Suppressor macrophage treated with lipopolysaccharide for 4 hours (primary cell): ENCODE measurements around the gene SYPL1.

Experiments used
- DNase-seq: peaks from one replicate; pipeline ENCODE4 v3.0.0-alpha.2; 2020

The SYPL1 gene

GRCh38 chr7:106049139-106049752 is 62.9 kb downstream of the SYPL1 start:
- no peak for DNase-seq

DNA sequence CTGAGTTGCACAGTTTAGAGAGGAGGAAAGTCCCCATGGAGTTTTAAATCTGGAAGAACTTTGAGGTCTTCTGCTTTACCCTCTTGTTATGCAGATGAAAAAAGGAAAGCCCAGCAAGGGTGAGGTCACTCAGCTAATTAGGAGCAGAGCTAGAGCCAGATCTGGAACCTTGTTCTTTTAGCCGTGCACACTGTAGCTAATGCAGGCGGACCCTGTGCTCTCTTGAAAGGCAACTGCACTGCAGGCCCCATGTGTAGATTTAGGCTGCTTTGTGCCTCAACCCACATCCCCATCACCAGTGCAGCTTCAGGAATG is 63.4 kb downstream of the SYPL1 start:
- DNase-seq, result no peak

DNA sequence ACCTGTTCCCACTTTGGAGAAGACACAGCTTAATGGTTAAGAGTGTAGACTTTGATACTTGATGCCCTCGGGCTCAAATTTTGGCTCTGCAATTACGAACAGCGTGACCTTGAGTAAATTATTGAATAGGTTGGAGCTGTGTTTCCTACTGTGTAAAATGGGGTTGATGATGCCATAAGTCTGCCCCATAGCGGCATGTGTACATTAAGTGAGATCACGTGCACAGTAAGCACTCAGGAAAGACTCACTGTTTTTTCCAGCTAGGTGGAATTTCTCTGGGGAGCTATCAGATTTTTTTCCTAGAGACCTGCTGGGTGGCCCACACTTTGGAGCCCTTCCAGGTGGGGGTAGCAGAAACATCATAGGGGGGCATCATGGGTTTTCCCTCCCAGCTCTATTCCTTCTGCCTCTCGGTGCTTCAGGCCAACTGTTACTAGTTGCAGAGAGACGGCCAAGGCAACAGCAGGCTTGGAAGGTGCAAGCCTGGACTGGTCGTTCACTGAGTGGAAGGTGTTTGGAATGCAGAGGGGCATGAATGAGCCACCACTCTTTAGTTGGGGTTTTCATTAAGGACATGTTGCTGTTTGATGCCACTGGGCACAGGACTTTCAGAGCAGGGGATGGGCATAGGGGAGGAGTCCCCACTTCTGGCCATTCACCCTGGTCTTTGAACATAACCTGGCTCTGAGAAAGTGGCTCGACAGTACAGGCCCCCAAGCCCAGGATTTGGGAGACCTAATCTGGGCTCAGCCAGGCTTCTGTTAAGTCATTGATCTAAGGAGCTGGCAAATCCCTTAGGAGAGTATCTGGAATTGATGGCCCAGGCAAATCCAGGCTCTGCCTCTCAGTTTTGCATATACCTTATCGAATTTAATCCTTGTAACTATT is 64.0 kb downstream of the SYPL1 start:
- DNase-seq, result no peak

GRCh38 chr7:106047184-106047583 is 64.9 kb downstream of the SYPL1 start:
- no peak for DNase-seq

DNA sequence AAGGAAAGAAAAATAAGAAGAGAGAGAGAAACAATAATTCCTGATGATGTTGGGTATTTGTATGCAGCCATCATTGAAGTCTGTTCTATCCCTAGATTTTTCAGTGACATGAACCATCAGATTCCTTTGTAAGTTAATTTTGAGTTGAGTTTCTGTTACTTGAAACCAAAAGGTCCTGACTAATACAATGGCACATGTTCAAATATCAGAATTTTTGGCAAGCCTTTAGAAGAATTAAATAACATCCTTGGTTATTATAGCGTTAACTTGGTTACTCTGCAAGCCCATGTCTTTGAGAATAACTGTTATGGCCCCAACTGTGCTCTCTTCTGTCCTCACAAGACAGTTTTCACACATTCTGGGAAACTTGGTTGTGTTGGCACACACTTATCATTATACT is 66.5 kb downstream of the SYPL1 start:
- no peak for DNase-seq

DNA sequence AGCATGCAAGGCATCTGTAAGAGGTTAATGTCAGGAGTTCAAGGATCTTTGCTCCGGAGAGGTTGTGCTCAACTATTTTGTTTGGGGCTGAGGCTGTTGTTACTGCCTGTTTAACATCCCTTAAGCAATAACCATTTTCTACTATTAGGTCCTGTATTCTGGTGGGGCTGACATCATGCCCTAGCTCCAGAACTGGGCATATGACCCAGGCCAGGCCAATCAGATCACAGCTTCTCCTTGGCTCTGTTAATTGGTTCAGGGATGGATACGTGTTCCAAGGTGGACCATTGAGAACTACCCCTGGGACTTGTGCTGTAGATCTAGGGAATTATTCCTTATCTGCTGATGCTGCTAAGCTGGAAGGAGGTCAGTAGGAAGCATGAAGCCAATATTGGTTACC is 67.0 kb downstream of the SYPL1 start:
- DNase-seq, result no peak

DNA sequence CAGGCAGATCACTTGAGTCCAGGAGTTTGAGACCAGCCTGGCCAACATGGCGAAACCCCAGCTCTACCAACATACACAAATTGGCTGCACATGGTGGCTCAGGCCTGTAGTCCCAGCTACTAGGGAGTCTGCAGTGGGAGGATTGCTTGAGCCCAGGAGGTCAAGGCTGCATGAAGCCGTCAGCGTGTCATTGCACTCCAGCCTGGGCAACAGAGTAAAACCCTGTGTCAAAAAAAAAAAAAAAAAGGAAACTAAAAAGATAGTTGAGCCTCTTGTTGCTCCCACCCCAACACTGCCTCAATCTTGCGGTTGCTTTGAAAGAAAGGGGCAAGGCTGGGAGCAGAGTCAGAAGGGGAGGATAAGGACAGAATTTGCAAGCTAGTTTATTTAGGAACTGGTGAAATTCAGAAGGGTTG is 69.9 kb downstream of the SYPL1 start:
- no peak for DNase-seq

DNA sequence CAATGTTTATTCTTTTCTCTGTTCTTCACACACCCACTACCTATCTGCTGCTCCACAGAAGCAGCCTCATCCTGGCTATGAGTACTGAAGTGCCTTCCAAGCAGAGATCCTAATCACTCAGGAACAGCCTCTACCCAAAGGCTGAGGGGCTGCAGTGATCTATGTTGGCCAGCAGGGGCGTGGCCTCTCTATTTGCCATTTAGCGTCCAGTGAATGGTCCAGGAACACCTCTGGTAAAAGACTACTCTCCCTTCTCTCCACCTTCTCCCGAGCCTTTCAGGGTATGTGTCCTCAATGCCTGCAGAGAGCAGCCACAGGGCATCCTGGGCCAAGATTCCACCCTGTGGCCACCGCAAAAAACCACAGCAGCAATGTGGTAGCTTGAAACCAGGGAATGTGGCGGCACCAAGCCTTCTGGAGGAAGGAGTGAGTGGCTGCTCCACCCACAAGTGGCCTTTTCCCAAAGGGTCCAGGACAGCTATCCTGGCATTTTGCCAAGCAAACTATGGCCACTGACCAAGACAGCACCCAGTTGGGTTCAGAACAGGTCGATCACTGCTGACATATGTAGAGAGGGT is 70.9 kb downstream of the SYPL1 start:
- DNase-seq, result peak; percentile 72
